VCaP (cell line): ENCODE data around the gene PDLIM5.

Source experiments
- H3K27ac ChIP-seq: fragments of 450-650 bp; 2 replicates; pipeline ENCODE4 v1.5.1; 2017
- TF ChIP-seq, protein P1 (sequence below): fragments of 450-650 bp; conservative IDR thresholded peaks from 2 replicates; pipeline ENCODE4 v1.5.1; 2017; ENCODE audit warnings: mild to moderate bottlenecking, moderate library complexity

Gene PDLIM5

DNA sequence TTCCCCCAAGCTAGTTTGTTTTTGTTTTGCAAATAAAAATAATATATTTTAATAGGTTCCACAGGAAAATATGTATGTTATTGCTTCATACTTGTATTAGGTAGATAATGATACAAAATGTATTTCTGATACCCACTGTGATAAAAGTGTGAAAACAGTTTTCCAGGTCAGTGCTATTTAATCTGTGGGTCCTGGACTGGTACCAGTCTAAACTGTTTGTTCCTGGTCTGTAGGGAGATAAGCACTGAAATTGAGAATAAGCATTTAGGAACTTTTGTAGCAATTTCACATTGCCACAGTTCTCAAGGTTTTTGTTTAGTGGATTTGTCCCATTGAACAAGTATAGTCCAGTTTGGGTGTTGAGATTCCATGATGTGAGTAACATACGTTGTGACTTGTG lies 110.5 kb downstream of the PDLIM5 start:
- TF ChIP-seq, protein P1, sequence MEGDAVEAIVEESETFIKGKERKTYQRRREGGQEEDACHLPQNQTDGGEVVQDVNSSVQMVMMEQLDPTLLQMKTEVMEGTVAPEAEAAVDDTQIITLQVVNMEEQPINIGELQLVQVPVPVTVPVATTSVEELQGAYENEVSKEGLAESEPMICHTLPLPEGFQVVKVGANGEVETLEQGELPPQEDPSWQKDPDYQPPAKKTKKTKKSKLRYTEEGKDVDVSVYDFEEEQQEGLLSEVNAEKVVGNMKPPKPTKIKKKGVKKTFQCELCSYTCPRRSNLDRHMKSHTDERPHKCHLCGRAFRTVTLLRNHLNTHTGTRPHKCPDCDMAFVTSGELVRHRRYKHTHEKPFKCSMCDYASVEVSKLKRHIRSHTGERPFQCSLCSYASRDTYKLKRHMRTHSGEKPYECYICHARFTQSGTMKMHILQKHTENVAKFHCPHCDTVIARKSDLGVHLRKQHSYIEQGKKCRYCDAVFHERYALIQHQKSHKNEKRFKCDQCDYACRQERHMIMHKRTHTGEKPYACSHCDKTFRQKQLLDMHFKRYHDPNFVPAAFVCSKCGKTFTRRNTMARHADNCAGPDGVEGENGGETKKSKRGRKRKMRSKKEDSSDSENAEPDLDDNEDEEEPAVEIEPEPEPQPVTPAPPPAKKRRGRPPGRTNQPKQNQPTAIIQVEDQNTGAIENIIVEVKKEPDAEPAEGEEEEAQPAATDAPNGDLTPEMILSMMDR = no peak
- H3K27ac ChIP-seq = no peak overlapping the region; the same call in 1 of the 2 replicates

DNA sequence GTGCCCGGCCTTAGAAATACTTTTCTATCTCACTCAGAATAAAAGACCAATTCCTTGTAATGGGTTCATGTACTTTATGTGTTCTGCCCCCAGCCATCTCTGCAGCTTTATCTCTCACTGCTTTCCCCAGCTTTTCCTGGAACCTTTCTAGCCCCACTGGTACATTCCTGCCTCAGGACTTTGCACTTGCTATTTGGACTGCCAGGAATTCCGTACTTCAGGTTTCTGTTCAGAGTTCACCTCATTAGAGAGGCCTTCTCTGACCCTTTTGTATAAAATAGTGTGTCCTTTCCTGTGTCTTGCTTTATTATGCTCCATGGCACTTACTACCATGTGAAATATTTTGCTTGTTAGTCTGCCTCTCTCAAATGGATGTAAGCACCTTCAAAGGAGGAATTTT lies 112.5 kb downstream of the PDLIM5 start:
- TF ChIP-seq, protein P1 = no peak
- H3K27ac ChIP-seq = no peak overlapping the region

DNA sequence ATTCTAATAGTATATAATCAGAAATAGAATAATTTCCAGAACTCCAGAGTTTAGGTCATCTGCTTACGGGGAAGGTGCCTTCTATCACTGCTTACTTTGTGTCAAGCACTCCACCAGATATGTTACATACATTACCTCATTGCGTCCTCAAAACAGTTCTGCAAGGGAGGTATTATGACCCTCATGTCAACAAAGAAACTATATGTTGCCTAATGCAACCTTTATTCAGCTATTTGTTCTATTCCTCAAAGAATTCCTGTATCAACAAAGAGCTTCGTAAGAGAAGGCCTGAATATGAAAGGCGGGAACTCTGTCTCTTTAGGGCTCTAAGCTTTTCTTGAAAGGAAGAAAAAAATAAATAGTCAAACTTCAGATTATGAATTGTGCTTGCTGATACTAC lies 114.7 kb downstream of the PDLIM5 start:
- TF ChIP-seq, protein P1 = no peak
- H3K27ac ChIP-seq = no peak overlapping the region

DNA sequence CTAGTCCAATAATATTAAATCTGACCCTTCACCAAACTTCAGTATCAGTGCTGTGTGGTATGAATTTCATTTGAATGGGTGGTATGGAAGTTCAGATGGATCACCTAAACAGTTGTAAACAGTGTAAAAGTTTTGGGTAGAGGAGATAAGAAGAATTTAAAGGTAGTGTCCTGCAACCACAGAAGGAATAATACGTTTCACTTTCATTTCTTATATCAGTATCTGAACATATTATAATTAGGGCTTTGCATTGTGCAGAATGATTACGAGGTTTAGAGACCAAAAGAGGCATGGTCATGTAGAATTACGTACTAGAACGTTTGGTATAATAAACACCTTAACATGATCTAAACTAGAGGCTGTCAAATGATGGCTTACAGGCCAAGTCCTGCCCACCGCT lies 116.1 kb downstream of the PDLIM5 start:
- H3K27ac ChIP-seq = no peak overlapping the region
- TF ChIP-seq, protein P1 = no peak

DNA sequence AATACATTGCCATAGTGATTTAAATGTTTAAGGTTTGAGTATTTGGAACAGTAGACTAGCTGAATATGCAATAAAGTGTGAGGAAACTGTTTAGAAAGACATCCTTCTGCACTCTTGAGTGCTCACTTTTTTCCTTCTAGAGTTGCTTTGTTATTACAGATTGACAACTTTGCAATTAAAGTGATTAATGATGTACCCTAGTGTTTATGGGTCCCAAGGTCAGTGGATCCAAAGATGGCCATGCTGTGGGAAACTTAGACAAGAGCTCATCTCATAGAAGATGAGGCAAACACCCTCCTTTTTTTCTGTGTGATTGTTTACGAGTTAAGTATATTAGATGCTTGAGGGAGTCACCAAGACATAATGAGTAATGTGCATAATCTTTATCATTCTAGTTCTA lies 118.8 kb downstream of the PDLIM5 start:
- H3K27ac ChIP-seq = no peak overlapping the region
- TF ChIP-seq, protein P1 = no peak

DNA sequence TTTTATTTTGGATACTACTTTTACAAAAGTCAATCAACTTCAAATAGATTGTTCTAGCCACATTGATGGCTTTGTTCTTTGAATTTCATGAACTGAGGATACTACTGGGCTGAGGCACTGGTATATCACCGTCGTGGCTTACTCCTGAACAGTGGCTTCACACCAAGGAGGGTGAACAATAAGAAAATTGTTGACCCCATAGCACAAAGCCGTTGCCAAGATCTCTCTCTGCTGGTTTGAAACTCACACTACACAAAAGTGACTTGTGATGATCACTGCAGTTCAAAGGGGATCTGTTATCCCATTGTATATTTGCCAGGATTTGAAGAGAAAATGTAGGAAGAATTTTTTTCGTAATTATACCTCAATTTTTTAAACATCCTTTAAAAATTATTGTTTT lies 119.6 kb downstream of the PDLIM5 start:
- TF ChIP-seq, protein P1 = no peak
- no peak overlapping the region for H3K27ac ChIP-seq

DNA sequence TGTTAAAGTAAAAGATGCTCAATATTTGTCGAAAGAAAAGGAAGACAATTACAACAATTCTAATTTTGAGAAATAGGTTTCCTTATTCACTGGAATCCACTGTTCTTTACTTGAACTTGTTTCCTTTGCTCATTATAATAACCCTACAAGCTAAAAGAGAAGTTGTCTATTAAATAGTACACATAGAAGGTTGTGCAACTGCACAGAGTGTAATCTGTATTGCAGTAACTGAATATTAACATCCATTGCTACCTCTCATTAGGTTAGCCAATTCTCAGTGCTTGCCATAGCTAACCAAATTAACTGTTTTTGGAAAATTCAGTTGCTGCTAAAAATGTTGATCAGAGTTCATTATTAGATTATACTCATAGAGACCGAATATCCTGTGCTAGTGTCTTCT lies 120.0 kb downstream of the PDLIM5 start:
- H3K27ac ChIP-seq = no peak overlapping the region
- TF ChIP-seq, protein P1 = no peak

DNA sequence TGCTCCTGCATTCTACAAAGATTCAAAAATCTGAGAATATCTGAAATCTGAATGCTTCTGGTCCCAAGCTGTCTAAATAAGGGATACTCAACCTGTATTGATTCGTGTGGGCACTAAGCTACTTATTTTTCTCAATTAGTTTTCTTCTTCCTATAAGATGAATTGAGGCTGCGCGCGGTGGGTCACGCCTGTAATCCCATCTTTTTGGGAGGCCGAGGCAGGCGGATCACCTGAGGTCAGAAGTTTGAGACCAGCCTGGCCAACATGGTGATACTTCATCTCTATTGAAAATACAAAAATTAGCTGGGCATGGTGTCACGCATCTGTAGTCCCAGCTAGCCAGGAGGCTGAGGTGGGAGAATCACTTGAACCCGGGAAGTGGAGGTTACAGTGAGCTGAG lies 122.3 kb downstream of the PDLIM5 start:
- TF ChIP-seq, protein P1 = no peak
- no peak overlapping the region for H3K27ac ChIP-seq
